IMR-90 (cell line): ENCODE results near the gene ACOT7. TPM values are rescaled to one million over a fixed set of nuclear protein-coding genes. Genes with fewer than 3 reads are reported as not detected.

Experiments used
- ATAC-seq: fragments of 200-7000 bp; cut with Tn5 transposase; 2 replicates; pipeline ENCODE4 v1.9.1; 2020; ENCODE audit warnings: low read depth, mild to moderate bottlenecking, moderate library complexity
- BruUV-seq: library from RNA; stranded (reverse); fragments of 400-500 nt; replicated peaks from 2 replicates; lab custom pipeline; 2021; lab: Mats Ljungman, UMichigan
- CTCF ChIA-PET: fragments of 300-600 bp; formaldehyde crosslinking; extraction: SDS; loops from one replicate; lab custom pipeline; 2021; ENCODE audit warnings: antibody characterized with exemption; lab: Yijun Ruan, JAX
- POLR2A ChIA-PET: fragments of 300-600 bp; sonication (Branson Sonifier 250); formaldehyde crosslinking; loops from one replicate; lab custom pipeline; 2022; ENCODE audit warnings: antibody characterized with exemption; ENCODE audit not compliant: unreplicated experiment; lab: Charles Lee
- DNase-seq: peaks from one replicate; pipeline ENCODE4 v3.0.0; 2013
- H2AFZ ChIP-seq: replicated peaks from 2 replicates; pipeline ENCODE3; 2013; ENCODE audit warnings: low read length, mild to moderate bottlenecking; ENCODE audit not compliant: poor library complexity
- H2AK5ac ChIP-seq: 2 replicates; pipeline ENCODE4 v1.6.1; 2013; ENCODE audit warnings: low read depth, low read length, inconsistent platforms
- H2AK9ac ChIP-seq: replicated peaks from 2 replicates; pipeline ENCODE3; 2013; ENCODE audit warnings: mild to moderate bottlenecking, low read depth, low read length, moderate library complexity; ENCODE audit not compliant: poor library complexity
- H2BK120ac ChIP-seq: 2 replicates; pipeline ENCODE4 v1.6.1; 2013; ENCODE audit warnings: low read depth, low read length, inconsistent platforms
- H2BK15ac ChIP-seq: 3 replicates; pipeline ENCODE4 v1.6.1; 2013; ENCODE audit warnings: low read depth, low read length, inconsistent platforms
- H2BK20ac ChIP-seq: 2 replicates; pipeline ENCODE4 v1.6.1; 2013; ENCODE audit warnings: low read depth, mild to moderate bottlenecking, inconsistent platforms, low read length, moderate library complexity
- H2BK5ac ChIP-seq: 2 replicates; pipeline ENCODE4 v1.6.1; 2013; ENCODE audit warnings: mild to moderate bottlenecking, low read depth, low read length, inconsistent platforms; ENCODE audit not compliant: poor library complexity, severe bottlenecking
- H3K14ac ChIP-seq: replicated peaks from 2 replicates; pipeline ENCODE4 v1.6.1; 2013; ENCODE audit warnings: low read depth, low read length, inconsistent platforms
- H3K18ac ChIP-seq: 2 replicates; pipeline ENCODE4 v1.6.1; 2013; ENCODE audit warnings: low read depth, low read length, control low read depth
- H3K23ac ChIP-seq: 2 replicates; pipeline ENCODE4 v1.6.1; 2013; ENCODE audit warnings: low read depth, low read length, inconsistent platforms
- H3K27ac ChIP-seq: 2 replicates; pipeline ENCODE4 v1.5.1; 2013; ENCODE audit warnings: mild to moderate bottlenecking, control low read depth, low read length; ENCODE audit not compliant: insufficient read depth
- H3K27me3 ChIP-seq: 2 replicates; pipeline ENCODE4 v1.6.1; 2013; ENCODE audit warnings: low read length; ENCODE audit not compliant: control insufficient read depth, insufficient read depth
- H3K36me3 ChIP-seq: 2 replicates; pipeline ENCODE4 v1.6.1; 2013; ENCODE audit warnings: low read length, mixed read lengths; ENCODE audit not compliant: control insufficient read depth, insufficient read depth
- H3K4ac ChIP-seq: 2 replicates; pipeline ENCODE4 v1.6.1; 2013; ENCODE audit warnings: low read depth, low read length, inconsistent platforms
- H3K4me1 ChIP-seq: 2 replicates; pipeline ENCODE4 v1.6.1; 2013; ENCODE audit warnings: low read length, mixed read lengths; ENCODE audit not compliant: control insufficient read depth, insufficient read depth
- H3K4me2 ChIP-seq: 2 replicates; pipeline ENCODE4 v1.6.1; 2013; ENCODE audit warnings: low read depth, mild to moderate bottlenecking, control low read depth, low read length, moderate library complexity
- H3K4me3 ChIP-seq: 2 replicates; pipeline ENCODE4 v1.5.1; 2013; ENCODE audit warnings: low read depth, mild to moderate bottlenecking, control low read depth, low read length, moderate library complexity; ENCODE audit not compliant: insufficient read depth
- H3K56ac ChIP-seq: 2 replicates; pipeline ENCODE4 v1.6.1; 2013; ENCODE audit warnings: low read length, inconsistent platforms; ENCODE audit not compliant: insufficient read depth; ENCODE audit errors: extremely low read depth
- H3K79me1 ChIP-seq, 2 experiments: 2 replicates each; pipeline ENCODE4 v1.6.1; 2013; ENCODE audit warnings: low read length in 2 of 2, inconsistent platforms in 1 of 2, low read depth in 1 of 2
- H3K9ac ChIP-seq: 2 replicates; pipeline ENCODE4 v1.6.1; 2013; ENCODE audit warnings: low read depth, low read length, control low read depth
- H3K9me1 ChIP-seq: 2 replicates; pipeline ENCODE4 v1.6.1; 2013; ENCODE audit warnings: low read length, inconsistent platforms; ENCODE audit not compliant: insufficient read depth
- H3K9me3 ChIP-seq: 2 replicates; pipeline ENCODE4 v1.6.1; 2013; ENCODE audit warnings: low read length; ENCODE audit not compliant: control insufficient read depth, insufficient read depth
- H4K20me1 ChIP-seq: 2 replicates; pipeline ENCODE4 v1.6.1; 2013; ENCODE audit warnings: low read length, inconsistent platforms; ENCODE audit not compliant: insufficient read depth
- H4K5ac ChIP-seq: 2 replicates; pipeline ENCODE4 v1.6.1; 2013; ENCODE audit warnings: mild to moderate bottlenecking, low read depth, low read length, control low read depth
- H4K8ac ChIP-seq, 2 experiments: 2 replicates each; pipeline ENCODE4 v1.6.1; 2013; ENCODE audit warnings: low read depth in 2 of 2, low read length in 2 of 2, control low read depth in 1 of 2, inconsistent platforms in 1 of 2
- H4K91ac ChIP-seq: 2 replicates; pipeline ENCODE4 v1.6.1; 2013; ENCODE audit warnings: low read depth, low read length, inconsistent platforms; ENCODE audit not compliant: insufficient read depth
- CEBPB ChIP-seq: IDR thresholded peaks from 2 replicates; pipeline ENCODE4 v1.6.1; 2012; ENCODE audit warnings: low read depth, low read length, improper control_type of control experiment
- SMC3 ChIP-seq: fragments of 150-350 bp; IDR thresholded peaks from 2 replicates; pipeline ENCODE4 v1.6.1; 2016; ENCODE audit warnings: low read depth, mild to moderate bottlenecking, antibody characterized with exemption, low read length, moderate library complexity
- WGBS, 2 experiments: methylation state at CpG; one replicate each; pipeline versions ENCODE4 v1.1.5 to v1.1.7; 2013; ENCODE audit warnings: missing lambda C conversion rate in 2 of 2; ENCODE audit not compliant: insufficient read length in 1 of 2; ENCODE audit errors: extremely low coverage in 2 of 2; 5-methylcytosine and 5-hydroxymethylcytosine counted together
- dilution Hi-C: fragments of 300-500 bp; cut with HindIII; formaldehyde crosslinking; loops from one replicate; pipeline ENCODE4 v1.14.3; 2018; ENCODE audit warnings: low sequenced_read_pairs; ENCODE audit not compliant: unreplicated experiment
- in situ Hi-C: fragments of 300-500 bp; cut with MboI; formaldehyde crosslinking; loops from 3 replicates; pipeline ENCODE4 v1.14.3; 2019; ENCODE audit warnings: low sequenced_read_pairs, inconsistent platforms, mixed read lengths
- intact Hi-C: fragments of 100-400 bp; cut with micrococcal nuclease; formaldehyde crosslinking; loops from 2 replicates; pipeline ENCODE4 v1.10.0; 2022
- polyA plus RNA-seq, 3 experiments: library from polyadenylated mRNA; depleted of rRNA; stranded (reverse); fragments of >200 nt; gene quantifications; 2 replicates each; pipeline ENCODE4 v1.2.3, GENCODE V29; 2012; ENCODE audit warnings: low replicate concordance in 1 of 3
- total RNA-seq: library from RNA; depleted of rRNA; stranded (reverse); fragments of >200 nt; gene quantifications from 2 replicates; pipeline ENCODE4 v1.2.3, GENCODE V29; 2012

Gene ACOT7
- total and polyA plus RNA-seq, 2 of the 4 experiments (the other 2 are of a cell fraction): 51.6 to 242 TPM

GRCh38 chr1:6410248-6410893, 16.8 kb upstream of the ACOT7 start:
- Histone ChIP-seq H4K8ac (no peak overlapping the region), H2AFZ (no peak overlapping the region), H2AK9ac (no peak overlapping the region), H3K56ac (no peak overlapping the region), H2BK5ac (no peak overlapping the region), H4K91ac (no peak overlapping the region), H3K9me3 (no peaks in the 10 kb centered on the region), H4K20me1 (no peaks in the 10 kb centered on the region; the same call in 1 of the 2 replicates), H2BK20ac (no peak overlapping the region), H3K23ac (no peak overlapping the region), H3K27me3 (peaks cover 12% of the 10 kb centered on the region), H3K14ac (no peak overlapping the region), H3K27ac (no peak overlapping the region), H3K4ac (no peak overlapping the region), H3K4me1 (peaks cover 2% of the 10 kb centered on the region), H3K4me2 (no peak overlapping the region), H4K5ac (no peak overlapping the region), H3K79me1 (no peaks in the 10 kb centered on the region), H3K18ac (no peak overlapping the region), H3K4me3 (no peak overlapping the region), H2BK15ac (no peak overlapping the region), H2BK120ac (no peak overlapping the region), H3K36me3 (no peaks in the 10 kb centered on the region), H3K9ac (no peak overlapping the region), H3K9me1 (peaks cover 3% of the 10 kb centered on the region; the same call in 1 of the 2 replicates), H2AK5ac (no peak overlapping the region)
- POLR2A ChIA-PET: no interaction called here
- TF ChIP-seq SMC3 (no peak), CEBPB (peak; percentile 74)
- in situ Hi-C loops (no loop called here), intact Hi-C loops (no loop called here), dilution Hi-C loops (no loop called here)
- DNase-seq (no peak), ATAC-seq (no peak)
- 100% methylated on average over 1 of the region's 13 CpGs; no CpG with 5 or more reads in 1 of the 2 experiments for WGBS, 2 experiments
- CTCF ChIA-PET: interaction anchor here (0.8 kb wide), 1 partner anchor 27 kb away, joined by 4 read pairs; no protein-coding TSS in a partner anchor
- no TSS peak for BruUV-seq
